Adipose tissue (tissue), 3 donors: ENCODE results near the gene RHOBTB1. TPM values are rescaled to one million over a fixed set of nuclear protein-coding genes. Genes with fewer than 3 reads are reported as not detected.

Source experiments
- H3K27ac ChIP-seq: one replicate; pipeline ENCODE4 v1.5.1; 2013; ENCODE audit warnings: low read depth, low read length
- WGBS, 3 donors: extraction: QIAGEN DNeasy Blood & Tissue Kit; methylation state at CpG; one replicate each; pipeline ENCODE4 v1.1.7; 2013; 5-methylcytosine and 5-hydroxymethylcytosine counted together
- polyA plus RNA-seq, 3 donors: library from polyadenylated mRNA; stranded (reverse); fragments of 200-250 nt; gene quantifications; one replicate each; pipeline ENCODE4 v1.2.3, GENCODE V29; 2013
- donor health status: healthy with polysubstance abuse.
- donor health status: Bipolar disorder and iron deficiency.
- donor health status: healthy.

The RHOBTB1 gene
- polyA plus RNA-seq, 3 donors, result 3.5 to 8.4 (median 8.2) TPM

DNA sequence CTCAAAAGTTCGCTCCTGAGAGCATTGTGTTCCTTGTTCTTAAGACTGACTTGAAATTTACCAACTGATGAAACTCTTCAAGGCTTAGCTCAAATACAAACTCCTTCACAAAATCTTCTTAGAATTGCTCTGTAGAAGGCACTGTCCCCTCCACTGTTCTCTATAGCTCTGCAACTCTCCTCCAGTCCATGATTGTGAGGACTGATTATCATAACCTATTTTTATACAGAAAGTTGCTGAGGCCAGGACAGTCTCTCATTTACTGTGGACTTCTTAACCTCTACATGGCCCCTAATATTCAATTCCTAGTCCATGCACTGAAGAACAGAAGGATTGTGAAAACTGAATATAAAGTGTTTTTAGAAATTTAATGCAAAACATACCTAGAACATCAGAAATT lies 53.2 kb downstream of the RHOBTB1 start:
- 100% methylated on average over 1 of the region's 1 CpG for WGBS, 3 donors

DNA sequence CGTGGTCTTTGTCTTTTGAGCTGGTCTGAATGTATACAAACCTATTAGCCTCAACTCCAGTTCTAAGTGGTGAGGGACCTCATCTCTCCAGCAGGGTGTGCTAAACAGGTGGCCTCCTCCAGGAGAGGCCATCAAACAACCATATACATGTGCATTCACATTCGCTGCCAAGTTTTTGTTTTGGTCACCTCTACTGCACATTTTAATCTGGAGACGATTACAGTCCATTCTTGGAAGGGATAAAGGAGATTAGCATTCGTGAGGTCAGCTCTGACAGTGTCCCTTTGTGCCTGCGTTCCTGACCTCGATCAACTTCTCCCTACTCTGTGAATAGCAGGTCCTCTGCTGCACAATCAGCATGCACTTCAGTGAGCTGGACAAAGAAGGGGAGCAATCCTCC lies 60.8 kb downstream of the RHOBTB1 start:
- 39 to 78% (median 73%) methylated on average over 6 of the region's 6 CpGs for WGBS, 3 donors
- H3K27ac ChIP-seq, result no peak overlapping the region

More for the DNA sequence above, 53.2 kb downstream of the RHOBTB1 start:
- no peak overlapping the region for H3K27ac ChIP-seq

DNA sequence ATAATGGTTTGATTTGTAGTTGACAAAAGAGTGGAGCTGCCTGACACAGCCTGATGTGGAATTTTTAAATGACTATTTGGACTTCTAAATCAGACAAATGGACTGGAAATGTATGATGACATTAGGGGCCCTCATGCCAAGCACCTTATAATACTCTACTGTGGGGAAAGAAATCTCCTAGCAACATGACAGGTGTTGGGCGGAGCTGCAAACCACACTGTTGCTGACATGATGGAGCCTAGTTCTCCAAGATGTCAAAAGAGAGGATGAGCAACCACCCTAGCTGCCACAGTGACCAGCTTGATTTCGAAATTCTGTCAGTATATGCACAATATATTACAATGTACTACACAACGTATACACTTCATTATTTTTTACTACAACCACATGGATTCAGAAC lies 65.8 kb downstream of the RHOBTB1 start:
- 65 to 95% (median 81%) methylated on average over 3 of the region's 3 CpGs for WGBS, 3 donors
- H3K27ac ChIP-seq, result no peak overlapping the region

DNA sequence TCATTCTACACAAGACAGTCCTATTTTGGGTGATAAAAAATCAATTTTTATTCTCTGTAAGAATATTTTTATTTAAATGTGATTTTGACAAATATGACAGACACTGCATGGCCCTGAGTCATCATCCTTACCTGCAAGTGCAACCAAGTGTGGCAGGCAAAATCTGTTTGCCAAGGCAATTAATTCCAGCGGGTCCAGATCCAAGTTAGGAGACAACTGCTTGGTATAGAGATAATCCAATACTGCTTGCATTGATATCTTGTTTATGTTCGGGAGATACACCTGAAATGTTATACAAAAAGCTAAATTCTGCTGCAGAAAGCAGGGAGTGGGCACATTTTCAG lies 66.2 kb downstream of the RHOBTB1 start:
- 89 to 92% (median 91%) methylated on average over 2 of the region's 2 CpGs for WGBS, 3 donors
- no peak overlapping the region for H3K27ac ChIP-seq

DNA sequence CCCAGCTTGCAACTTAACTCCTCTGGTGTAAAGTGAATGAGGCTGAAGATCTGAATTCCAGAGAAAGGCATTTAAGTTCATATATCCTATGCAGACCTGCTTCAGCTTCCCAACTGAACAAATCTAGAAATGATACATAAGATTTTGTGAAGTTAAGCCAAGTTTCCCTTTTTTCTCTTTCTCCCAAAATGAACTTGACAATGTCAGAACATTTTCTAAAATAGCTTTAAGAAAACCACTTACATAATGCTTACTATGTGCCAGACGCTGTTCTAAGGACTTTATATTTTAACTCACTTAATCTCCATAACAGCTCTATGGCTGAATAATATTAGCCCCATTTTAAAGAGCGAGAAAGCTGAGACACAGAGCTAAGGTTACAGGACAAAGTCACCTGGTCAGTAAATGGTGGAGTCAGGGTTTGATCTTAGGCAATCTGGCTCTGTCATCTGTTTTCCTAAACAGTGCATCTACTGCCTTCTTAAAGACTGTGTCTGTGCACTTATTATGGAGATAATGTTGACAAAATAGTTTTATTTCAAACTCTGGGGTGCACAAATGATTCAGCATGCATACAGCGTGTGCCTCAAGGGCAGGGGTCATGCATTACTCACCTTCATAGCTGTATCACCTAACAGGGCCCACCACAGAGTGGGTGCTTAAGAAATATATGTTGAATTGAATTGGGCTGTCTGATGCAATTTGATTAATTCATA lies 66.8 kb downstream of the RHOBTB1 start:
- no peak overlapping the region for H3K27ac ChIP-seq
- WGBS, 3 donors, result 85 to 89% (median 89%) methylated on average over 3 of the region's 3 CpGs

DNA sequence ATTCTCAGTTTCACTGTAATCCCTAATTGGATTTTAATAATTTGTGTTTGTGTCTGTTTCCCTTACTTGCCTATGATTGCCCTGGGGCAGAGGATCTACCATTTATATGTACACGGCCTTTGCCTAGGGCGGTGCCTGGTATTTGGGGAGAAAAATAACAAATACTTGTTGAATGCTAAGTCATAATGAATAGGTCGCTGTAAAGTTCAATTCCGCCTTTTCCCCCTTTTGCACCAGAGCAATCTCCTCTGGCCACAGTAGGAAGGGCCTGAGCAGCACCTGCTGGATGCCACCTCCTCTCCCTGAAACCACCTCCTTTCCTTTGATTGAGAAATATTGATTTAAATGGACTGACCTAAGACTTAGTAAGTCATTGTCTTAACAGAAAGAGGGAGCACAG lies 70.2 kb downstream of the RHOBTB1 start:
- H3K27ac ChIP-seq, result no peak overlapping the region
- 91 to 95% (median 95%) methylated on average over 4 of the region's 4 CpGs for WGBS, 3 donors

DNA sequence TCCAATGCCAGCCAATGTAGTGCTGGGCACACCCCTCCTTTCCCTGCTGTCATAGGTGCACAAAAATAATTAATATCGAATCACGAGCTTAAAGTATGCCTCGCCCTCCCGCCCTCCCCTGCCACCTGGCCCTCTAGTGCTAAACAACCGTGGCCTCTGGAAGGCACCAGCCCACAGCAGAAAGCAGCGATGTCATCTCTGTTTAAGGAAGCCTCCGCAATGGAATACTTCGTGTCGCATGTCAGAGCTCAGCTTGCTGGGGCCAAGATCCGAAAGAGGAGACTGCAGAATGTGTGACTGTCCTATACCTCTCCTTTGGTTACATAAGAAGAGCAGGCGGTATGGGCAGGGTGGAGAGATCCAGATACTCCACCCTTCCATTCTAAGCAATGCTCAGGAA lies 71.5 kb downstream of the RHOBTB1 start:
- no peak overlapping the region for H3K27ac ChIP-seq
- 94 to 96% (median 94%) methylated on average over 11 of the region's 11 CpGs for WGBS, 3 donors

DNA sequence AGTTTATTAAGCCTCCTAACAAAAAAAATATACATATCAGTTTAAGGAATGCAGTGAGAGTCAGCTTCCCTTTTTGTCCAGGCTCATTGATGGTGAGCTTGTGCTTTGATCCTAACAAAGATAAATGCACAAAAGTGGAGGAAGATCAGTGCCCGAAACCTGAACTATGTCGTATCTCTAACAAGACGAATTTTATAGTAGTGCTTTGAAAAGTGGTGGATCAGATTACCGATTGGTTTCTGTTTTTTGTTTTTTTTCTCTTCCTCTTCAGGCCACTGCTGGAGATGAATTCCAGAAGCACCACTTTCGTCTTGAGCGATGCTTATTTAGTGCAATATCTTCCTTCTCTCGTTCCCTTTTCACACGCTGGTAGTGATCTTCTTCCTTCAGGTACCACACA lies 72.8 kb downstream of the RHOBTB1 start:
- no peak overlapping the region for H3K27ac ChIP-seq
- 82 to 86% (median 84%) methylated on average over 8 of the region's 8 CpGs for WGBS, 3 donors

DNA sequence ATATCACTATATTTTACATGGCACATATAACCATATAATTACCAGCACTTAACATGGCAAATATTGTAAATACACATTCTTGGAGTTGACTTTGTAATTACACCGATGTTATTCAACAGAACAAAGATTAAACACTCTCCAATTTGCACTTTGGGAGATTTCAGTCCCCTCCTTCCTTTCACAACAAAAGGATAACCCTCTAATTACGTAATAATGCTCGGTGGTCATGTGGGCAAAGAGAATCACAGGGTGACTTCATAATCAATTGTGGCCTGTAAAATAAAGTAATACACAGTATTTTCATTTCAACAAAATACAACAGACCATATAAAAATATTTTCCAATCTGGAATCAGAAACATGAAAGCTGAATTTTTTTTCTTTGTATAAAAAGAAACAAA lies 73.2 kb downstream of the RHOBTB1 start:
- 68 to 87% (median 76%) methylated on average over 3 of the region's 3 CpGs for WGBS, 3 donors
- H3K27ac ChIP-seq, result no peak overlapping the region

DNA sequence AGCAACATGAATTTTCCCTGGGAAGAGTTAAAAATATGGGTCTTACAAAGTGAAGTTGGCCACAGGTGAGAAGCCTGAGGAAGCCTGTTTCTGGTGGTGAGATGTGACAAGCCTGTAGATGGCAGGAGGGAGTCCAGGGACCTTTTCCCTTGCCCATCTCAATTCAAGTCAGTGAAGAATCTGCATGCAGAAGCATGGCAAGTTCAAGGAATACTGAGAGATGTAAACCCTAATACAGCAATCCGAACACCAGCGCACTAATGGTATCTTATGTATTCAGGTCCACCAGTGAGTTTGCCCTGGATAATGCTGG lies 73.6 kb downstream of the RHOBTB1 start:
- 94 to 100% (median 97%) methylated on average over 2 of the region's 2 CpGs for WGBS, 3 donors
- H3K27ac ChIP-seq, result no peak overlapping the region

DNA sequence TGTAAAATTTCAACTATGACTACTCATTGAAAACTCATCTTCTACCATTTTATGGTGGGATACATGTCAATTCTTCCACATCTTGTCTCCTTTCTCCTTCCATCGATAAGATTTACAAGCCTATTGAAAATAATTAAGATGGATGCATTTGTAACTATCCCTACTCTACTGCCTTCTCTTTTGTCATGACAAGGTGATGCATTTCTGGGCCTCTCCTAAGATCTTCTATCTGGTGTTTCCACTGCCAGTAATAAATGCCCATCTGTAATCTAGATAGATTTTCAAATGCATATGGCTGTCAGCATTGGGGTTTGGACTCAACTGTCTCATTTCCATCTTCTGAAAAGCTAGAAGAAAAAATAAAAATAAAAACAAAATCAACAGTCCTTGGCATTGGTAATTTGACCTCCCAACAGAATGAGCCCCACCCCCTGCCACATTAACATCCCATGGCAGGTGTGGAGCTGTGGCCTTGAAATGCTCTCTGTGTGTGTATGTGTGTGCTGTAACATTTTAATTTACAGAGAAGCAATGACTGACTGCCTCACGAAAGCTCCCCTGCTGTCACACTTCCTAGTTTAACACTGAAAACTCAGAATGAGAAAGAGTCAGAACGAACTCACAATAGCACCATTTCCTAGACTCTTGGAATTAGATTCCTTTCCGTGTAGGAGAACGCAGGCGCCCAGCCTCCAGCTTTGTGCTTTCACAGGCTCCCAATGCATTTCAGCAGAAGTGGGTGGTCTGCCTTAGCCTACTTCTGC lies 74.2 kb downstream of the RHOBTB1 start:
- H3K27ac ChIP-seq, result no peak overlapping the region
- WGBS, 3 donors, result 72 to 96% (median 94%) methylated on average over 6 of the region's 6 CpGs

DNA sequence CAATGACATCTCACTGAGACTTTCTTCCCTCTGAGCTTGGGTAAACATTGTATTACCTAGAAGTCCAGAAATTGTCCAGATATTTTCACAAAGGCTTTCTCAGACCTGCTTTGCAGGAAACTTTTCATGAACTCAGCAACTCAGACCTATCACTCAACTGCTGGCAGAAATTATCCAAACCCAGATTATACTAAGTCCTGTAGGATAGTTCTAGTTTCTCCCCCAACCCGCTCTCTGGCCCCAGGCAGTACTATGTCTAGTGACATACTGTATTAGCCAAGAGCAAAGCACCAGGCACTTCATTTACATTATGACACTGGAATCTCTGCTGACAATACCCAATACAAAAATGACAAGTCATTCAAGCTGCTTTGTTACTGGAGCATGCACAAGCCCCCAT lies 75.0 kb downstream of the RHOBTB1 start:
- H3K27ac ChIP-seq, result no peak overlapping the region
- 90 to 97% (median 96%) methylated on average over 1 of the region's 1 CpG for WGBS, 3 donors

DNA sequence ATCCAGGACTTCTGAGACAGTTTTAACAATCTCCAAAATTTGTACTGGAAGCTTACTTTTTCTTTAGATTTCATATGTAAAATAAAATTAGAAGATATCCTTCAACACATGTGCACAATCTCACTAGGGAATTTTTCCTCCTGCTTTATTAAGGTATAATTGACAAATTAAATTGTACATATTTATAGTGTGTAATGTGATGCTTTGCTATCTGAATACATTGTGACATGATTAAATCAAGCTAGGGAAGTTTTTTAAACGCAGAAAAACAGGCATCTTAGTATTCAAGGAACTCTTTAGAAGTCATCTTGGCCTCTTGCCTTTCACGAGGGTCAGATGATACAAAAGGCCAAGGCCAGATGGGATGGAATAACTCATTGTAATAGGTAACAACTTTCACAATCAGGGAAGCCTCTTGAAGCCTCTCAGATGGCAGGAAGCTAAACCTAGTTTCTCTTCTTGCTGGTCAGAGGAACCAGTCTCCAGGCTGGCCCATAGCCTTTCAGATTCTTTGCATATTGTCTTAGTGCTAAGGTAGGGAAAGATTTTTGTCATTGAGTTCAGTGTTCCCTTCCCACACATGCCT lies 78.7 kb downstream of the RHOBTB1 start:
- 52 to 57% (median 55%) methylated on average over 2 of the region's 2 CpGs for WGBS, 3 donors

DNA sequence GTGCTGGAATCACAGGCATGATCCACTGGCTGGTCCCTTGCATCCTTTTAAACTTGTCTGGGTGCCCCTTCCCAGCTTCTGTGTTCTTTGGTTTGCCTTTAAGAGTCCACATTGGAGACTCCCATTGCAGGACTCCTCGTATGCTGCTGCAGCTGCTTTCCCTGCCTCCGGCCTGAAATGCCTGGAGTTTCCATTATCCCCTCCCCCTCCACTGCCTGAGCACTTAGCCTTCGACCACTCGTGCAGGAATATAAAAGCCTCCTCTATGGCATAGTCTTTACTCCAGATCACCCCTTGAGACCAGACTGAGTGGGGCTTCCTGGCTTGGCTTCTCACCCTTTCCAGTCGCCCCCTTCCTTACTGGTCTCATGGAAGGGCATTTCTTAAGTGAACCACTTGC lies 80.2 kb downstream of the RHOBTB1 start:
- H3K27ac ChIP-seq, result no peak overlapping the region
- WGBS, 3 donors, result 64 to 70% (median 66%) methylated on average over 5 of the region's 5 CpGs

More for the DNA sequence above, 78.7 kb downstream of the RHOBTB1 start:
- H3K27ac ChIP-seq, result no peak overlapping the region

DNA sequence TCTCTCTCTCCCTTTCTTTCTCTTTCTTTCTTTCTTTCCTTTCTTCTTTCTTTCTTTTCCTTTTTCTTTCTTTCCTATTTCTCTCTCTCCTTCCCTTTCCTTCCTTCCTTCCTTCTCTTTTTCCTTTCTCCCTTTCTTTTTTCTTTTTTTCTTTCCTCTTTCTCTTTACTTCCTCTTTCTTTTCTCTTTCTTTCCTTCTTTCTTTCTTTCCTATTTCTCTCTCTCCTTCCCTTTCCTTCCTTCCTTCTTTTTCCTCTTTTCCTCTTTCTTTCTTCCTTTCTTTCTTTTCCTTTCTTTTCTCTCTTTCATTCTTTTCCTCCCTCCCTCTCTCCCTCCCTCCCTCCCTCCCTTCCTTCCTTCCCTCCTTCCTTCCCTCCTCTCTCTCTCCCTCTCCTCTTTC lies 81.5 kb downstream of the RHOBTB1 start:
- H3K27ac ChIP-seq, result no peak overlapping the region

DNA sequence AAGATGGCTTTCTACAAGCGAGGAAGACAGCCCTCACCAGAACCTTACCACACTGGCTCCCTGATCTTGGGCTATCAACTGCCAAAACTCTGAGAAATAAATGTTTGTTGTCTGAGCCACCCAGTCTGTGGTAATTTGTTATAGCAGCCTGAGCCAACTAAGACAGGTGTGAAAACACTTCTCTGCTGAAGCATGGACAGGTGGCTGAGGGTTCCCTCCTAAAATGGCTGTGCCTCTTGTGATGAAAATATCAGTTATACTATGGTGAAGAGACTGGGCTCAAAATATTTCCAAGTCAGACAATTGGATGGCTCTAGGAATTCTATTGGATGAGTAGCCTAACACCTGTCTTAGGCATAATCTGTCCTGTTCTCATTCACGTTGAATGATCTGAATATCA lies 87.6 kb downstream of the RHOBTB1 start:
- no peak overlapping the region for H3K27ac ChIP-seq
- 84 to 98% (median 95%) methylated on average over 2 of the region's 2 CpGs for WGBS, 3 donors

DNA sequence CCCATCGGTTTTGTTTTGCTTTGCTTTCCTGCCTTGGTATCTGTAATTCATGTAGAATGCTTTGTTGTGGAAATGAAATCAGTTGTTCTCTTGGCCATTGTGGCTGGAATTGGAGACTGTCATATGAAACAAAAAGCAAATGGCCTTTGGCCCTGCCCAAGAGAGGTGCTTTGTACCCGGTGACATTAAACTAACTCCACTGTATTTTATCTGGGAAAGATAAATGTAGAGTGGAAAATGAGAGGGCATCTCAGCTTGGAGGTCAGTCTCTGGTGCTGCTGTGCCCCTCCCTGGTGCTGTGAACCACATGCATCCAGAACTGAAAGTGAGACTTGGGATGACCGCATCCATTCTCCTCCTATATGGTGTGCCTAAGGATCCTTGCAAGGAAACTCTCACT lies 90.3 kb downstream of the RHOBTB1 start:
- H3K27ac ChIP-seq, result no peak overlapping the region
- 88 to 97% (median 89%) methylated on average over 3 of the region's 3 CpGs for WGBS, 3 donors

DNA sequence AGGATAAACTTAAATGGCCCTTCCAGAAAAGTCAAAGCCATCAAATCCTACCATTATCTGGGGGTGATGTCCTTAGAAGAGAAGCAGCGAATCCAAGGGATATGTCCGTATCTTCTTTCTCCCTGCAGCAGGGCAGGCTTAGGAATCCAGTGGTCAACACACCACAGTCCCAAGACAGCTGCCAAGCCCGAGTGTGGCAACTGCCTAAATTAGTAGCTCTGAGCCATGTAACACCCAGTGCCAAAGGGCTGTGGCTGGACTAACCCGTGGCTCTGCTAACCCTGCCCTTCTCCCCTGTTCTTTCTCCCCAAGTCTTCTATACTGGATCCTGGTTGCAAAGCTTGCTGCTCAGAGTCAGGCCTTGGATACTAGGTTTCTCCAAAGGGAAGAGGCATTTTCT lies 90.9 kb downstream of the RHOBTB1 start:
- WGBS, 3 donors, result 90% methylated on average over 4 of the region's 4 CpGs
- no peak overlapping the region for H3K27ac ChIP-seq

DNA sequence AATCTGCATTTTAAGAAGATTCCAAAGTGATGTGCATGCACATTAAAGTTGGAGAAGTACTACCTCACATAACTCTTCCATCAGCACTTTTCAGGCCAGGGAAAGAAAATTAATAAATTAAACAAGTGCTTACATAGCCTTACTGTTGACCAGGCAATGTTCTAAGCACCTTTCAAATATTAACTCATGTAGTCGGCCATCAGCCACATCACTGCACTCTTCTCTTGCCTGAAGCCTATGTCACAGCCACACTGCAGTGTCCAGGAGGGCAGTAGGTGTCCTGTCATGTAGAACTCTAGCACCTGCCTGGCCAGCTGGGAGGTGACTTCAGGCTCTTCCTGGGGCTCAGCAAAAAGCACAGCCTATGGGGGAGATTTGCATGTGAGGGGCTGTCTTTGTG lies 94.2 kb downstream of the RHOBTB1 start:
- 67 to 94% (median 90%) methylated on average over 1 of the region's 1 CpG for WGBS, 3 donors
- no peak overlapping the region for H3K27ac ChIP-seq

DNA sequence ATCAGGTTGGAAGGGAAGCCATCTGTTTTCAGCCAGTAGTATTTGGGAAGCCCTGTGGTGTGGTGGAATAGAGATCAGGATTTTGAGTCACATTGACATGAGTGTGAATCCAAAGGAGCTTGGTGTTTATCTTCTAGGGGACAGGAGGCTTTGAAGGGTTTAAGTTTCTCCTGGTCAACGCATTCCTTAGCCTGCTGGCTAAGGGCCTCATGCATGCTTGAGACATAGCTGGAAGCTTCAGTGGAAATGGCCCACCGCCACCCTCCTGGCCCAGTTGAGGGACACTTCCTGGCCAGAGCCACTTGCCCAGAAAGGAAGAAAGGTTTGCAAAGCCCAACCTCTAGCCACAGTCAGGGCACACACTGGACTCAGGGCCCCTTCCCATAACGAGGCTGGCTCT lies 94.8 kb downstream of the RHOBTB1 start:
- no peak overlapping the region for H3K27ac ChIP-seq
- WGBS, 3 donors, result 75 to 78% (median 77%) methylated on average over 3 of the region's 3 CpGs
